Activated naive CD4-positive, alpha-beta T cell (primary cell): ENCODE data around the gene FMO1.
"Not testable (repeated sequence)": the region's sequence is repeated elsewhere in the genome, so short reads cannot be mapped to it uniquely, and the experiment has no call there.

Source experiments
- DNase-seq, 4 experiments: peaks; one replicate each; lab custom pipeline; 2025; lab: John Stamatoyannopoulos, UW

FMO1 gene, protein sequence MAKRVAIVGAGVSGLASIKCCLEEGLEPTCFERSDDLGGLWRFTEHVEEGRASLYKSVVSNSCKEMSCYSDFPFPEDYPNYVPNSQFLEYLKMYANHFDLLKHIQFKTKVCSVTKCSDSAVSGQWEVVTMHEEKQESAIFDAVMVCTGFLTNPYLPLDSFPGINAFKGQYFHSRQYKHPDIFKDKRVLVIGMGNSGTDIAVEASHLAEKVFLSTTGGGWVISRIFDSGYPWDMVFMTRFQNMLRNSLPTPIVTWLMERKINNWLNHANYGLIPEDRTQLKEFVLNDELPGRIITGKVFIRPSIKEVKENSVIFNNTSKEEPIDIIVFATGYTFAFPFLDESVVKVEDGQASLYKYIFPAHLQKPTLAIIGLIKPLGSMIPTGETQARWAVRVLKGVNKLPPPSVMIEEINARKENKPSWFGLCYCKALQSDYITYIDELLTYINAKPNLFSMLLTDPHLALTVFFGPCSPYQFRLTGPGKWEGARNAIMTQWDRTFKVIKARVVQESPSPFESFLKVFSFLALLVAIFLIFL

DNA sequence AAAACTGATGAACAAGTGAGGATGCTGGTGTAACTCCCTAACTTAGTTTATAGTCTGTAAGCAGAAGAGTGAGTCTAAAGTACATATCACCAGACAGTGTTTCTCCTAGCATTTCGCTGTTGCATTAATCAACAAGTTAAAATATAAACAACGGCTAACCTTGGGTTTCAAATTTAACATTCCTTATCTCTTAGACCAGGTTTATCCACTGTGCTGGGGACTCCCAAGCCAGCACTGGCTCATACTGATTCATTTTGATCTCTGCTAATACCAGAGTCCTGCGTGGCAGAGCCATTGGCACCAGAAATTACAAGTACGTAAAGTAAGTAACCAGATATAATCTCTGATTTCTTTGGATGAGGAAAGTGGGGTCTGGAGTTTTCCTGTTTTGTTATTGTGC, at the start of gene FMO1:
FMO1 (plus strand) TSS at position 193 of the 400 bp plus-strand sequence. CDS start 9,594 bp downstream, outside the sequence.
- no peak for DNase-seq

DNA sequence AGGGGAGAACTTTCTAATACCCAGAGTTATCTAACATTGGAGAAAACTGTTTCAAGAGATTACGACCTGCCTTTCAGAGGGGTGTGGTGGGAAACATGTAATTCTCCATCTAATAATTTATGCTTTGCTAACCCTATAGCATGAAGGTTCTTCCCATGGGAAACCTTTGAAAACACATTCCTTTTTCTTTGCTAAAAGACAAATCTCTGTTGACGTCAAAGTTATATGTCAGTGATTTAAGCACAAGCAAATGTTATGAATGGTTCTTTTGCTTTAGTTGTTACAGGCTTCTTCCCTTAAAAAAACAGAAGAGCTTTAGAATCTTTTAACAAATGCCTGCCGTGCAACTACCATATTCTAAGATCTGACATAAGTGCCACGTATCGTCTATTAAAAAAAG, 44.0 kb upstream of the FMO1 start:
- no peak for DNase-seq

DNA sequence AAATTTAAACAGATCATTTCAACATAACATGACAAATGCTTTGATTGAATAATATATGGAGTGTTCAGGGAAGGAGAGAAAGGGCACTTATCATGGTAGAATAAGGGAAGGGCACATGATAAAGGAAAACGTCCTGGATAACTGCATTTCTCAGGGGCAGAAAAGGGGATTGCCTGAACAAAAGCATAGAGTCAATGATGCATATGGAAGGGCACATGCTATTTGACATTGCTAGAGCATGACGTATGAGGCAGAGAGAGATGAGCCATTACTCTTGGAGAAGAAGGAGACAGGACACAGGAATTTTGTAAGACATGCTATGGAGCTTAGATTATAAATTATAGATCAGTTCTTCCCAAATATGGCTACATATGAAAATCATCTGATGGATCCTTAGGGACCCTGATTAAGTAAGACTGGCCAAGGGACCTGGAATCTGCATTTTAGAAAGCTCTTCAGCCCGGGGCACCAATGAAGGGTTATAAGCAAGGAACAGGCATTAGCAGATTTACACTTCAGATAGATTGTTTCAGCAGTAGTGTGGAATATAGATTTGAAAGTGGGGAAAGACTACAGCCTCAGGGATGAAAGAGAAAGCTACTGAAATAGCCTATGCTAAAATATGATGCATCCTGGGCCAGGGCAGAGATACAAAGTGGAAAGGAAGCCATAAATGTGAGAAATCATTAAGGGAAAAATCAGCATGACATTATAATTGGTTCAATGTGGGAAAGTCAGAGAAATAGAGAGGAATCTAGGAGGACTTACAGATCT, 41.9 kb upstream of the FMO1 start:
- DNase-seq: no peak

DNA sequence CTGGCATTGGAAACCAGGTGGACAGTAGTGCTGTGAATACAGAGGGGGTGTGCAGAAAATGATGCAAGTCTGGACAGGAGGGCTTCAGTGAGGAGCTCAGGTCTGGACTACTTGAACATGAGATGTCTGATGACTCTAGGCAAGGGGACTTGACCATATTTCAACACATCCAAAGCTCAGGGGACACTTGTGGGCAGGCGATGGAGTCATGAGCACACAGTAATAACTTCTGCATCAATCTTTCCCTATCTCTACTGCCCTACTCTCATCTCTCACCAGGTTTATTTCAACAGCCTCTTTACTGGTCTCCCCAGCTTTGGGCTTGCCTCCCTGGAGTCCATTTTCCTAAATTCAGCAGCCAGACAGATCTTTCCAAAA, 41.3 kb upstream of the FMO1 start:
- no peak for DNase-seq

DNA sequence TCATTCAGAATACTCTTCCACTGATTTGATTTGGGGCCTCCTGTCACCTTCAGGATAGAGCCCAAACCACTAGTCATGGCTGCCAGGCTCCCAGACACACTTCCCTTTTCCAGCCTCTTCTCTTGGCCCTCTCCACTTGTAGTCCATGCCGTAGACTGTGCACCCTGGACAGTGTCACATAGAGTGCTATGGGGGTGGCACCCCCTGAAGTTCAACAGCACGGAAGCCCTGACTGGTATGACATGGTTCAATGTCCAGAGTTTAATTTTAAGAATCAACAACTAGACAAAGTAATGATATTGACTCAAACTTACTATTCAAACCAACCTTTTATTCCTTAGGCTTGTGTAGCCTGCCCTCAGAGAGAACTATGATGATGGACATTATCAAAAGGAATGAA, 40.9 kb upstream of the FMO1 start:
- DNase-seq: no peak

DNA sequence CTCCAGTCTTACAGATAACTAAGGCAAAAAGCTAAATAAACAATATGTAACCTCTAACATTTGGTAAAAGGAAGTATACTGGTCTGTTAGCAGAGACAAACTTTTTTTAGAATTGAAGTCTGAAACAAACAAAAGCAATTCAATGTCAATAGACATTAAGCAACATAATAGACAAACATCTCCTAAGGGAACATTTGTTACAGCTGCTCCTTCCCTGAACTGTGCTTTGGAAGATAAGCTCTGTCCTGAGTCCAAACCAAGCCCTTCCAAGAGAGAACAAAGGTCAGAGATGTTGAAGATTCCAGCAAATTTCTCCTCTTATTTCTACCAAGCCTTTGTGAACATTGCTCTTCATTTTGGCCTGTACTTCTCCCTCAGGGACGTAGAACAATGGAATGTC, 37.9 kb upstream of the FMO1 start:
- no peak for DNase-seq

DNA sequence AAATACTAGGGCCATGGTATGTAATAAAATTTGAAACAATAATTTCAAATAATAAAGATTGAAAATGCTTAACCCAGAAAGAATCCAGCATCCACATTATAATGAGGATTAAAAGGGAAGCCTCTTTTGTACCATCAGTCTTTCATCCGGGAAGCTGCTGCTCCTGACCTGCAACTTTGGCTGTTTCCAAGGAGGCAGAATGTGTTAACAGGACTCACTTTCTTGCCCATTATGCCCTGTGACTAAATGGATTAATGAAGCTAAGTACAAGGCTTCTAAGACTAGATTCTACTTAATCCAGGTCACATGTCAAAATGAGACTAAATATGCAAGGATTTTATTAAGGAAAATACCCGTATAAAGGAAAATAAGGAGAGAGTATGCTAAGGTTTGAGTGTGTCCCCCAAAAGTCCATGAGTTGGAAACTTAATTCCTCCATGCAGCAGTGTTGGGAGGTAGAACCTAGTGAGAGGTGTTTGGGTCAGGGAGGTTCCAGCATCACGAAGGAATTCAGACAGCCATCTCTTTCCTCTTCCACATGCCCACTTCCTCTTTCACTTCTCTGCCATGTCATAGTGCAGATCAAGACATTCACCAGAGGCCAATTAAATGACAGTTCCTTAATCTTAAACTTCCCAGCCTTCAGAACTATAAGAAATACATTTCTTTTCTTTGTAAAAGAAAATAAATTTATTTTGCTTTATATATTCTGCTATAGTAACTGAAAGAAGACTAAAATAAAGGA, 35.5 kb upstream of the FMO1 start:
- DNase-seq: no peak

DNA sequence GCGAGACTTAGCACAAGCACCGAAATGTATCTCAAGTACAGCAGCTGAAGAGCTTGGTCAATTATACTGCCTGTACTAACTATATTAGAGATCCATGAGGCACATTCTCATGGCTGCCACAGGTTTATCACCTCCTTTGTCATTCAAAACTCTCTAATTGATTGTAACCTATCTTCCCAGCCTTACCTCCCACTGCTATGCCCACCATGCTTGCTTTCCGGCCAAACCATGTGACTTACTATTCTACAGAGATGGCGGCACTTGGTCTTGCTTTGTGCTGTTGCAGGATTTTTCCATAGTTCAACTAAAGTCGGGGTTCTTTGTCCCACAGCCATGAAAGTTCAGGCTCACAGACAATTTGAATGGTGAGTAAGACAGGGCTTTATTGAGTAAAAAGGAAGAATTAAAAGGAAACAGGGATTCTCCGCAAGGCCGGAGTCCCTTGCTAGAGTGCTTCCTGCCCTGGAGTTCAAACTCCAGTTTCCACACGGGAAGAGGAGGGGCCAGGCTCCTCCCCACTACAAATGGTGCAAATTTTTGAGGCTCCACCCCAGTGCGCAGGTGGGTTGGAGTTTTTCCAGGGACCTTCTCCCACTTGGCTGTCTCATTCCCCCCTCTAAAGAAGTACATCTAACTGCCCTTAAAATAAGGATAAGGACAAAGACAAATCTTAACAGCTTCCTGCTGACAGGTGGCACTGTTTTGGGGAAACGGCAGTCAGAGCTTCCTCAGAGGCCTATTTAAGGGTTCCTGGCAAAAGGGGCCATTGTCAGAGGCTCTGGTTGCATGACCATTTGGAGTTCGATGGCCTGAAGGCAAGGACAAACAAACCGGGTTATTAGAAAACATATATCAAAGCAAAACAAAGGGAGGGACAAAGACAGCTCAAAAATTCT, 34.5 kb upstream of the FMO1 start:
- no peak for DNase-seq

DNA sequence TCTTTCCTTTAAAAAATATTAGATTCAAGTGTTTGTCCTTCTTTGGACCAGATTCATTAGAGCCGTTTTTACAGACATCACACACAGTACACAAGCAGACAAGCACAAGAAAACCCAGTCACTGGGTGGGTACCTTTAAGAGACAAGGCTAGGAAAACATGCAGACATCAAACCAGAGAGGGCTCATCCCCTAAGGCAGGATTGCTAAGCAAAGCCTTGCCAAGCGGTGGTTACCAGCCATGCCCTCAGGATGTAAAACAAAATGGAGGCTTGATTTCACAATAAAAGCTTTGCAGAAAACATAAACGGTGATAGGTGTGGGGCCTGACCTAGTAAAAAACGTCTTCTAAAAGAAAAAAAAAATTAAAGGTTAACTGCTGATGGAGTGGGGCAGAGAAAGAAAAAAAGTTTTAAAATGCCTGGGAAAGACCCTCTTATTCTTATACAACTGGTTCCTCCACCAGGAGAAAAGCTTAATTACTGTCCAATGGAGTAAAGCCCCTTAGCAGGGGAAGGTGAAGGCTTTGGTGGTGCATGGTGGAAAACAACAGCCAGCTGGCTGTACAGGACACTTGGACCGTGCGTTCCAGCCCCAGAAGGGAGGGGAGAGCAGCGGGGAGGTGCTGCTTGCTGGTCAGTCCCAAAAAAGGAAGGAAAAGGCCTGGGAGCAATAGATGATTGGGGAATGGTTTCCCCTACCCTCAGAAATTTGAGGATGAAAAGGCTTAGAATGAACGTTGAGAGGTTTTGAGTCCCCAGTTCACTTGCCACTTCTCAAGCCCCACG, 30.4 kb upstream of the FMO1 start:
- DNase-seq: no peak

DNA sequence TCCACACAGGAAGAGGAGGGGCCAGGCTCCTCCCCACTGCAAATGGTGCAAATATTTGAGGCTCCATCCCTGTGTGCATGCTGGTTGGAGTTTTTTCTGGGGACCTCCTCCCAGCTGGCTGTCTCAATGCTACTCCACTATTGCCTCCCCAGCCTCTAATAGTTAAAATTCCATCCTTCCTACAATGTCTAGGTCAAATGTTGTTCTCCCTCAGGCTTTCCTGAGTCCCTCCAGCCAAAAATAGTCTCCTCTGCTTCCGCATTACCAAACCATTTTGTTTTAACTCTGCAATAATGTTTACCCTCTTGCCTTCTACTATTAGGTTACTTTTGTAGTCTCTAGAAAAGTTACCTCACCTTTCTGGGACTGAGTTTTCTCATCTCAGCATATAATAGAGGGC, 29.6 kb upstream of the FMO1 start:
- no peak for DNase-seq

DNA sequence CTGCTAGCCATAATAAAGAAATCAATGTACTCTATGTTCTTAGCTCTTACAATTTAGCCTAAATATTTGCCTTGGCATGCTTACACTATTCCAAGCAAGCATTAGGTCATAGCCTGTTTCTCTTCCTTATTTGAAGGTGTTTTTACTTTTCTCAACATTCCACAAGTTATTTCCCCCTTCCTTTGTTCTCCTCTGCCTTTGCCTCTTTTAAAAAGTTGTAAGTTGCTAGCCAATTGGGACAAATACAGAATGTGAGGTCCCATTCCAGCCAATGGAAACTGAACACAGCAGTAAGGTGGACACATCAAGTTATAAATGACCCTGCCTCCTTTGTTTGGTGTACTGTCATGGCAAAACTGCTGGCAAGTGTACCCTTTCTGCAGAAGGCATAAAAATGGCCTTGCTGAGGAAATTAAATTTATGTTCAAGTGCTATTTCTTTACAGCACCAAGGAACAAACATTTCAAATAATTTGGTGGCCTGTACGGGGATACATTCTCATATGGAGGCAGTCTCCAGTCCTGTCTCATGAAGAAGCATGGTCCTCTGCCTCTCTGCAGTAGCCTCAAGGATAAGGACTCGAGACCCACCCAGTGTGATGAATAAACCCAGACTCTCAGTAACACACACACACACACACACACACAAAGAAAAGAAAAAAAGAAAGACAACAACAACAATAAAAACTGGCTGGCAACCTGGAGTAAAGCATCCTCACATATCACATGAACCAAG, 28.8 kb upstream of the FMO1 start:
- no peak for DNase-seq

DNA sequence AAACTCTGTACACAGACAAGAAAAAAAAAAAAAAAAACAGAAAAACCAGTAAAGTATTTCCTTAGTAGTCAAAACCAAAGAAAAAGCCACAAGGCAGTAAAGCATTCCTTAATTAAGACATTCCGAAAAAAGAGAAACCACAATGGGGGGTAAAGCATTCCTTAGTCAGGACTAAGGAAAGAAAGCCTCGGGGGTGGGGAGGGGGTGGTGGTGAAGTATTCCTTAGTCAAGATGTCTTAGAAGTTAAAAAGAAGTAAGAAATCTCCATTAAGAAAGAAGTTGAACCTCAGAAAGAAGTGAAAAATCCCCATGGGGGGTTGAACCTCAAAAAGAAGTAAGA, 28.2 kb upstream of the FMO1 start:
- DNase-seq: no peak

DNA sequence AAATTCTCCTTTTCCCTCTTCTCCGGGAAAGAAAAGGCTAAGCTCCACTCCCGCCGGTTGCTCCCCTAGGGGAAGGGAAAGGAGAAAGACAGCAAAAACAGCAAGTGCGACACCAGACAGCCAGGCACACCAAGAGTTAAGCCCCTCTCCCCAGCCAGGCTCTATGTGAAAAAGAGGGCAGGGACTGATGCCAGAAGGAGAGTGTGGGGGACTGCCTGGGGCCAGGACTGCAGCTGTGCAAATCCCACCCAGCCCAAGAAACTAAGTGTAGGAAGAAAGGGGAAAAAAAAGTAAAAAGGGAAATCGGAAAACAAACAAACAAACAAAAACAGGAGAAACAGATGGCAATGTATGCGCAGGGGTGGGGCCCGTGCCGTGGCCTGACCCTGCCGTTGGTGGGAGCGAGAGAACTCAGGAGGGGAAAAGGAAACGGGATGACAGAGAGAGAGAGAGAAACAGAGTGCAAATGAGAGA, 27.7 kb upstream of the FMO1 start:
- no peak for DNase-seq

DNA sequence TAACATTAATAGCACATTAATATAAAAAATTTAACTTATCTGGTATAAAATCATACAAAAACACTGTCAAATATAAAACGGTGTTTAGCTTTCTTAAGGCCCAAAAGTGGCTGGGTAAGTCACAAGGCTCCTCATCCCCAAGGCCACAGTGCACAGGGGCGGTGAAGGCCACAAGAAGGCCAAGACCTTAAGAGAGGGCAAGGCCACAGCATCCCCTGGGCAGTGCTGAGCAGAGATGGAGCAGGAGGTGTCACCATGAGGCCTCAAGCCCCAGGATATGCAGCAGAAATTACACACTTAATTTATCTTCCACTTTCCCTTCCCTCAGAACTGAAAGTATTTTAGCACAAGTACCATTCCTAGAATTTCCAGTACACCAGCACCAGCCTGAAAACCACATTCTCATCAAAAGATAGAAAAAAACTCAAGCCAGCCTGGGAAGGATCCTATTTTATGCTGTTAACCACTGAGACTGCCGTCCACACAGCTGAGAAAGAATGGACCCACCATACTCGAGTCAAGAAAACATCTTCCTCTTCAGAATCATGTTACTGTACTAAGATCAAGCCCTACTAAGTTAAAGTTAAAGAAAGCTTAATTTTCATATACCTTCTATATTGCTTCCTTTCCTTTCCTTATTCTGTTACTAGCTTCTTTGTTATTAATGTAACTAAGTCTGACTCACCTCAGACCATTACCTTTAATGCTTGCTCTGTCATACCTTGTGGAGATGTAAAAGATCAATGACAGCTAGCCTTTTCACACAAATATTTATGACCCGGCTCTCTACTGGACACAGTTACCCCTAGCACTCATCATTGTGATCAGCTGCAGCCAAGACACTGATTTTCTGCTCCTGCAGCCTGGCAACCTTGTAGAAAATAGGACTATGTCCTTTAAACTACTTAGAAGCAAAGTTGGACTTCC, 26.4 kb upstream of the FMO1 start:
- no peak for DNase-seq

DNA sequence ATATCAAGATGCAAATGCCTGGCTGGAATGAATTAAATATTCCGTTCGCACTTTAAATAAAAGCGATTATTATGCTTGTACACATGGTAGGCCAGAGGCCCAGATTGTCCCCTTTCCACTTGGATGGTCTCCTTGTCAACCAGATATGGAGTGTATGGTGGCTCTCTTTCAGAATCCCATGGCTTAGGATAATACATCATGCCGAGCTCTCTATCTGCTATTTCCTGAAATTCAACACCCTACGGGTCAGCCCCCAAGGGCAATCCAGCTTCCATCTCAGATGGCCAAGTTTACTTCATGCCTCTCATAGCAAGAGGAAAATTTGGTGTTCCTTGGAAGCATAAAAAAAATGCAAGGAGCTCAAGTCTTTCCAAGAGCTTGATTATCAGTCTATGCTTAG, 25.4 kb upstream of the FMO1 start:
- DNase-seq: no peak

DNA sequence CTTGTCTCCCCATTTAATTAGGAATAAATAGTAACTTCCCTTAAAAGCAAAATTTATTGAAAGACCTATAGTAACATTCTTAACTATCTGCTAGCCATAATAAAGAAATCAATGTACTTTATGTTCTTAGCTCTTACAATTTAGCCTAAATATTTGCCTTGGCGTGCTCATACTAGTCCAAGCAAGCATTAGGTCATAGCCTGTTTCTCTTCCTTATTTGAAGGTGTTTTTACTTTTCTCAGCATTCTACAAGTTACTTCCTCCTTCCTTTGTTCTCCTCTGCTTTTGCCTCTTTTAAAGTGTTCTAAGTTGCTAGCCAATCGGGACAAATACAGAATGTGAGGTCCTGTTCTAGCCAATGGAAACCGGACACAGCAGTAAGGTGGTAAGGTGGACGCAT, 24.0 kb upstream of the FMO1 start:
- not testable (repeated sequence) for DNase-seq

DNA sequence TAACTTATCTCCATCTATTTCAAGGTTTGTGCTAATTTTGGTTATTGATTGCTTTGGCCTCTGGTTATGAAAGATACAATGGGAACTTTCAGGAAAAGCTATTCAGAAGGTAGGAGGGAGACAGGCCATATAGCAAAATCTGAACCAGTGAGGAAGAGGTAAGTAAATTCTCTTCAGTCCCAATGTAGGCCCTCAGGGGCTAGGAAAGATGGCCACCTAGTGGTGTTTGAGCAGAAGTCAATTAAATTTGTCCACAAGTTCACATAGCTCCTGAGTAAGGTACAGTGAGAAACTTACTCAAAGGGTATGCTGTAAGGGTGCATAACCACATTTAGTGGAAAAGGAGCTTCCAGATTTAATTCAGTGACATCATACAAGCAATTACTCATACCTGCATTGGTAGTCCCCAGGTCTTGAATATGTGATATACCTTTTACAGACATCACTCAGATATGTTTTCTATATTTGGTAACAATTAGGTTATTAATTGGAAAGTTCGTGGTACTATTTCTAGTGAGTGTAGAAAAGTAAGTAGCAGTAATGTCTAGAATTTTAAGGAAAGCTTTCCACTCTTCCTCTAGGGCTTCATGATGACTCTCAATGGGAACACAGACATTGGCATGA, 21.4 kb upstream of the FMO1 start:
- DNase-seq: no peak

DNA sequence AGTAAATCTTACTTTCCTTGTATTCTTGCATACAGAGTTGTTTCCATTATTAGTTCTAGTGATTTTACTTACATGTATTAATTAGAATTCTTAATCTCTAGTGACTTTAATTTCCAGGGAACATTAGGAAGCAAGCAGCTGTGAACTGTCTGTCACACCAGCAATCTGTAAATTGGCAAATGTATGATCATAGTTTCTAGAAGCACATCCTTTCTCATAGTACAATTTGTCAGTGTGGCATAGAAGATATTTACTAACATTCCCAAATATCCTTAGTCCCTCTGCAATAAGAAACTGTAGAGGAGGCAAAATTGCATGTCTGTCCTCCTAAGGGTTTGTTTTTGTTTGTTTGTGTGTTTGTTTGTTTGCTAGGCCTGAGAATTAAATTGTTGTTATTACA, 17.0 kb upstream of the FMO1 start:
- DNase-seq: no peak
